LNCaP clone FGC (cell line): ENCODE measurements around the gene ELMO1.

Experiments used
- DNase-seq: peaks from one replicate; pipeline ENCODE4 v3.0.0-alpha.2; 2011; ENCODE audit warnings: low read depth
- H3K4me3 ChIP-seq: 2 replicates; pipeline ENCODE4 v1.5.1; 2011; ENCODE audit warnings: mild to moderate bottlenecking, low read depth, low read length, control low read depth
- CTCF ChIP-seq: IDR thresholded peaks from 2 replicates; pipeline ENCODE4 v1.5.1; 2012; ENCODE audit warnings: mild to moderate bottlenecking; ENCODE audit not compliant: control insufficient read depth, insufficient read depth; ENCODE audit errors: extremely low read depth

ELMO1 gene

DNA sequence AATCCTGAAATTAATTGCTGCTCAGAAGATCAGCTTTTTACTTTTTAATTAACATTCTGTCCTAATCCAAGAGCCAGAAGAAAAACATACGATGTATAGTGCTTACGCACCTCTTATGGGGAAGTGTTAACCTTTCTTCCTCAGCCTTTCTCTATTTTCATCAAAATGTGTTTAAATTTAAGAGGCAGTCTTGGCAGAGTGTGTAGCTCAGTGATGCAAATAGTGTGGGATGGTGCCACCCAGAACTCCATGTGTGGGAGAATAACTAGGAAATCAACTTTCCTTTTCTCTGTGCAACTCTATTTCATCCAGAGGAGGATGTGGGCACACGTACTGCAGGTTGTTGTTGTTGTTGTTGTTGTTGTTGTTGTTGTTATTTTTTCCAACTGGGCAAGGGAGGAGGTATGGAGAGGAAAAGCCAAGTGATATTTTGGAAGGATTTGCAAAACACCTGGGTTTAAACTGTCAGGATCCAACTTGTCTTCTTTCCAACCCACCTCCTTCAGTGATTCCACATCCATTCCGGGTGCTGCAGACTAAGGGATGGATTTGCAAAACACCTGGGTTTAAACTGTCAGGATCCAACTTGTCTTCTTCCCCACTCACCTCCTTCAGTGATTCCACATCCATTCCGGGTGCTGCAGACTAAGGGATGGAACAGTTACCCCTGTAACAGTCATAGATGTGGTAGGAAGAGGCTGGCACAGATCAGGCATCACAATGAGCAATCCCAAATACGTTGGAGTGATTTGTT, 19.8 kb downstream of the ELMO1 start:
- DNase-seq, result no peak
- no peak overlapping the region for H3K4me3 ChIP-seq
- TF ChIP-seq CTCF, result no peak

DNA sequence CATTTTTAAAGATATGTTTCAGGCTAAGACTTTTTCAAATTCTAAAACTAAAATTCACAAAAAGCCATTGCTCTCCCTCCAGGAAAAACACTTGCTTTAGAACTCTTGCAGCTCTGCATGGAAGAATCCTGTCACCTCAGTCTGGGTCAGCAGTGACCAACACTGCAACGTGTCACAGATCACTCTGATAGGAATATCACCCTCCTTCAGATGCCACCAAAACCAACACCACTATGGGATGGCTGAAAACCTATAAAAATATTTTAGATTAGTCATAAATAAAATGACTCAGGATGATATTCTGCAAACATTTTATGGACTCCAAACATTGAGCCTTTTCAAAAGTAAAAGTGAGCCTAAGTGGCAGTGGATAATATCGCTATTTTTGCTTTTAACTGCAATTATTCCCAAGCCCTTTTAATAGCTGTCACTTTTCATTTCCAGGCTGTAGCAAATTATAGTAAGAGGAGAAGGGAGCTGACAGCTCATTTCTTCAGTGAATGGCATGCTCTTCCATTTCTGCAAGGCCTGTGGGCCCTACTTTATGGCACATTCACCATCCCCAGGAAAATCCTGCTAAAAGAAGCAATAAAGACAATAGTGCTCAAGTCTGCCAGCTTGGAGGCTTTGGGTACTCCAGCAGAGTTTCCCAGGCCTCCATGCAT, 21.3 kb downstream of the ELMO1 start:
- TF ChIP-seq CTCF, result no peak
- H3K4me3 ChIP-seq, result no peak overlapping the region
- DNase-seq, result no peak

DNA sequence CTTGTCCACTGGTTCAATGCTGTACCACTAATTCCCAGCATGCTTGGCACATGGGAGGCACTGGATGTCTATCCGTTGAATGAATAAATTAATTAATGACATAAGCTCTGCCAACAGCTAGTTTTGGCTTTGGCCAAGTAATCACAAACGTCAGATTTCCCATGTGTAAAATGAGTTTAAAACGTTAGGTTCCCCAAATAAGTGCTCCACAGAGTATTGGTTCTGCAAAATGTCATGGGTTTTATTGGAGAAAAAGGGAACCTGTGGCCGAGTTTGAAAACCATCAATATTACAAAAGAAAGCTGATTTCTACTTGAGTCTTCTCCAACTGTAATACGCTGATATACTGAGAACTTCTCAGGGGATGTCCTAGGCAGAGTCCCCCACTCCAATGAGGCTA, 23.2 kb downstream of the ELMO1 start:
- TF ChIP-seq CTCF, result no peak
- no peak for DNase-seq

GRCh38 chr7:37424995-37425394, 23.7 kb downstream of the ELMO1 start:
- no peak for DNase-seq
- TF ChIP-seq CTCF, result no peak

More for the DNA sequence above, 23.2 kb downstream of the ELMO1 start:
- H3K4me3 ChIP-seq, result no peak overlapping the region

GRCh38 chr7:37424521-37424920, 24.1 kb downstream of the ELMO1 start:
- no peak overlapping the region for H3K4me3 ChIP-seq
- DNase-seq, result no peak
- no peak for TF ChIP-seq CTCF

More at GRCh38 chr7:37424995-37425394, 23.7 kb downstream of the ELMO1 start:
- no peak overlapping the region for H3K4me3 ChIP-seq

- TF ChIP-seq CTCF, result no peak
- H3K4me3 ChIP-seq, result no peak overlapping the region
- DNase-seq, result no peak
Observed at GRCh38 chr7:37421861-37422500, 26.7 kb downstream of the ELMO1 start.
